BJ (cell line): ENCODE data around the gene PPP6R3. TPM values are rescaled to one million over a fixed set of nuclear protein-coding genes. Genes with fewer than 3 reads are reported as not detected.
"Not testable (repeated sequence)": the region's sequence is repeated elsewhere in the genome, so short reads cannot be mapped to it uniquely, and the experiment has no call there.

Experiments
- CTCF ChIA-PET: fragments of 350-600 bp; formaldehyde crosslinking; extraction: SDS; loops from one replicate; lab custom pipeline; 2021; ENCODE audit warnings: antibody characterized with exemption, inconsistent platforms; lab: Yijun Ruan, JAX
- POLR2A ChIA-PET: fragments of 300-600 bp; sonication (Branson Sonifier 250); formaldehyde crosslinking; extraction: SDS; loops from one replicate; lab custom pipeline; 2021; ENCODE audit warnings: antibody characterized with exemption; lab: Charles Lee
- DNase-seq: peaks from one replicate; pipeline ENCODE4 v3.0.0-alpha.2; 2011; ENCODE audit warnings: low read depth
- H3K27me3 ChIP-seq: 2 replicates; pipeline ENCODE4 v1.6.0; 2011; ENCODE audit warnings: low read length; ENCODE audit not compliant: control insufficient read depth, insufficient read depth
- H3K36me3 ChIP-seq: 2 replicates; pipeline ENCODE4 v1.5.1; 2011; ENCODE audit warnings: low read length; ENCODE audit not compliant: control insufficient read depth, insufficient read depth
- H3K4me3 ChIP-seq: 2 replicates; pipeline ENCODE4 v1.5.1; 2011; ENCODE audit warnings: low read depth, mild to moderate bottlenecking, control low read depth, low read length
- polyA plus RNA-seq: library from polyadenylated mRNA; depleted of rRNA; stranded (reverse); fragments of >200 nt; gene quantifications from 2 replicates; pipeline ENCODE4 v1.2.3, GENCODE V29; 2011
- TF ChIP-seq, protein P1 (sequence below): IDR thresholded peaks from 2 replicates; pipeline ENCODE4 v1.5.1; 2011; ENCODE audit warnings: low read depth, mild to moderate bottlenecking, control low read depth, inconsistent platforms, low read length, moderate library complexity; ENCODE audit not compliant: insufficient read depth

PPP6R3 gene
- polyA plus RNA-seq, 1 experiment: 31.6 TPM

DNA sequence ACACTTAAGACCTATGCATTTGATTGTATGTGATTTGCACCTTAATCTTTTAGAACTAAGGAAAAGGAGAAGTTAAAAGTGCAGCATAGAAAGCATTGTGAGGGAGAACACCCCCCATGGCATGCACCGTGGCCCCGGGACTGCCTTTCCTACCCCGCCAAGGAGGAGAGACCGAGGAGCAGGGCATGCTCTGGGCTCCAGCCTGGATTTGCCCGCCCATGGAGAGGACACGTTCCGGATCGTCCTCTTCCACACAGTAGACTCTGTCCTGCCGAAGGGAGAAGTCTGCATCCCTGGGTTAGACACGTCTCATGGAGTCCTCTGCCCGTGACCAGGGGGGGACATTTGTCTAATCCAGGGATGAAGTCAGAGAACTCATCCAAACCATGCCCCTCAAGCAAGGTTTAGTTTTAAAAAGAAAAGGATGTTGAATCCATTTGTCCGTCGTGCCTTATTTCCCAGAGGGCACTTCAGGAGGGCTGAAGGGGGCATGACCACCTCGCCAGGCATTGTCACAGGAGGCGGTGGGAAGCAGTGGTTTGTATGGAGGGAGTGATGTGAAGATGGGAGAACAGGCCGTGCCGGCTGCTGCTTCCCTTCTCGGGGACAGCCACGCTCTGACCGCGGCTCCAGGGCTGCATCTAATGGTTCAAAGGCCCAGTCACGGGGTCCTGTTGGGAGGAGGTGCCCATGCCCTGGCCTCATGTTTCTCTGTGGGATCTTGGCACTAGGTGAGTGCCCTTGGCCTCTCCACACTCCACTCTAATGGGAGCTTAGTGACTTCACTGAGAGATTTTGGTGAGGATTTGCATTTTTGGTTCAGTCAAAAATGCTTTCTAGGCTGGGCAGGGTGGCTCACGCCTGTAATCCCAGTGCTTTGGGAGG lies 157.6 kb downstream of the PPP6R3 start:
- POLR2A ChIA-PET: no interaction called here

DNA sequence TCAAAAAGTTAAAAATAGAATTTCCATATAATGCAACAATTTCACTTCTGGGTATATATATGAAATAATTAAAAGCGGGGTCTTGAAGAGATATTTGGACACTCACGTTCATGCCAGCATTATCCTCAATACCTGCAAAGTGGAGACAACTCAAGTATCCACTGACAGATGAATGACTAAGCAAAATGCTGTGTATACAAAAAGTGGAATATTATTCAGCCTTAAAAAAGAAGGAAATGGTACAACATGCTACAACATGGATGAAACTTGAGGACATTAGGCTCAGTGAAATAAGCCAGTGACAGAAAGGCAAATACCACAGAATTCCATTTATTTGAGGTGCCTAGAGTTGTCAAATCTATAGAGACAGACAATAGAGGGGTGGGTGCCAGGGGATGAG lies 161.3 kb downstream of the PPP6R3 start:
- ChIA-PET CTCF (no interaction called here), POLR2A (no interaction called here)
- Histone ChIP-seq H3K27me3 (peaks cover 1% of the 10 kb centered on the region; the same call in 1 of the 2 replicates), H3K4me3 (no peak overlapping the region), H3K36me3 (no peaks in the 10 kb centered on the region)
- TF ChIP-seq, protein P1, sequence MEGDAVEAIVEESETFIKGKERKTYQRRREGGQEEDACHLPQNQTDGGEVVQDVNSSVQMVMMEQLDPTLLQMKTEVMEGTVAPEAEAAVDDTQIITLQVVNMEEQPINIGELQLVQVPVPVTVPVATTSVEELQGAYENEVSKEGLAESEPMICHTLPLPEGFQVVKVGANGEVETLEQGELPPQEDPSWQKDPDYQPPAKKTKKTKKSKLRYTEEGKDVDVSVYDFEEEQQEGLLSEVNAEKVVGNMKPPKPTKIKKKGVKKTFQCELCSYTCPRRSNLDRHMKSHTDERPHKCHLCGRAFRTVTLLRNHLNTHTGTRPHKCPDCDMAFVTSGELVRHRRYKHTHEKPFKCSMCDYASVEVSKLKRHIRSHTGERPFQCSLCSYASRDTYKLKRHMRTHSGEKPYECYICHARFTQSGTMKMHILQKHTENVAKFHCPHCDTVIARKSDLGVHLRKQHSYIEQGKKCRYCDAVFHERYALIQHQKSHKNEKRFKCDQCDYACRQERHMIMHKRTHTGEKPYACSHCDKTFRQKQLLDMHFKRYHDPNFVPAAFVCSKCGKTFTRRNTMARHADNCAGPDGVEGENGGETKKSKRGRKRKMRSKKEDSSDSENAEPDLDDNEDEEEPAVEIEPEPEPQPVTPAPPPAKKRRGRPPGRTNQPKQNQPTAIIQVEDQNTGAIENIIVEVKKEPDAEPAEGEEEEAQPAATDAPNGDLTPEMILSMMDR: no peak
- no peak for DNase-seq

More for the DNA sequence above, 157.6 kb downstream of the PPP6R3 start:
- DNase-seq: no peak
- CTCF ChIA-PET: no interaction called here
- H3K27me3 ChIP-seq: no peaks in the 10 kb centered on the region
- H3K36me3 ChIP-seq: peaks cover 2% of the 10 kb centered on the region
- H3K4me3 ChIP-seq: no peak overlapping the region
- TF ChIP-seq, protein P1: no peak

DNA sequence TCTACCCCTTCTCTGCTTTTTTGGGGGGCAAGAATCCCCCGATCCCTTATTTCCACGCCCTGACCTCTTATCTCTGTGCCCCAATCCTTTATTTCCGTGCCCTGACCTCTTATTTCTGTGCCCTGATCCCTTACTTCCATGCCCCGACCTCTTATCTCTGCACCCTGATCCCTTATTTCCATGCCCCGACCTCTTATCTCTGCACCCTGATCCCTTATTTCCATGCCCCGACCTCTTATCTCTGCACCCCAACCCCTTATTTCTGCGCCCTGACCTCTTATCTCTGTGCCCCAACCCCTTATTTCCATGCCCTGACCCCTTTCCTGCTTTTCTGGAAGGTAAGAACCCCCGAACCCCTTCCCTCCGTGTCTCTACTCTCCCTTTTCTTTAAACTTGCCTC lies 163.2 kb downstream of the PPP6R3 start:
- POLR2A ChIA-PET, H3K27me3 ChIP-seq, H3K4me3 ChIP-seq, CTCF ChIA-PET, DNase-seq, H3K36me3 ChIP-seq: not testable (repeated sequence)

DNA sequence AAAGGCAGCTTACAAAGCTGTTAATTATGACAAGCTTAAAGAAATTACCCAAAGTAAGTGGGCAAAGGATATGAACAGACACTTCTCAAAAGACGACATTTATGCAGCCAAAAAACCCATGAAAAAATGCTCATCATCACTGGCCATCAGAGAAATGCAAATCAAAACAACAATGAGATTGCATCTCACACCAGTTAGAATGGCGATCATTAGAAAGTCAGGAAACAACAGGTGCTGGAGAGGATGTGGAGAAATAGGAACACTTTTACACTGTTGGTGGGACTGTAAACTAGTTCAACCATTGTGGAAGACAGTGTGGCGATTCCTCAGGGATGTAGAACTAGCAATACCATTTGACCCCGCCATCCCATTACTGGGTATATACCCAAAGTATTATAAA lies 164.5 kb downstream of the PPP6R3 start:
- DNase-seq, H3K27me3 ChIP-seq, H3K4me3 ChIP-seq, CTCF ChIA-PET, POLR2A ChIA-PET, H3K36me3 ChIP-seq: not testable (repeated sequence)

DNA sequence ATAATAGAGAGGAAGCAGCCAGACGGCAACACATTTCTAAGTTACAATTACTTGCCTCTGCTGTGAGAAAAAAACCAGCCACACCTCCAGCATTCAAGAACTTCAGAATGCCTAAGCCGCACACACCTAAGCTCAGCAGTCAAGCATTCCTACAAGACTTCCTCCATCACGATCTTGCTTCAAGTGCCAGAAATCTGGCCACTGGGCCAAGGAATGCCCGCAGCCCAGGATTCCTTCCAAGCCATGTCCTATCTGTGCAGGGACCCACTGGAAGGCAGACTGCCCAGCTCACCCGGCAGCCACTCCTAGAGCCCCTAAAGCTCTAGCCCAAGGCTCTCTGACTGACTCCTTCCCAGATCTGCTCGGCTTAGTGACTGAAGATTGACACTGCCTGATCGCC lies 165.7 kb downstream of the PPP6R3 start:
- H3K36me3 ChIP-seq, POLR2A ChIA-PET, H3K27me3 ChIP-seq, H3K4me3 ChIP-seq, CTCF ChIA-PET, DNase-seq: not testable (repeated sequence)

DNA sequence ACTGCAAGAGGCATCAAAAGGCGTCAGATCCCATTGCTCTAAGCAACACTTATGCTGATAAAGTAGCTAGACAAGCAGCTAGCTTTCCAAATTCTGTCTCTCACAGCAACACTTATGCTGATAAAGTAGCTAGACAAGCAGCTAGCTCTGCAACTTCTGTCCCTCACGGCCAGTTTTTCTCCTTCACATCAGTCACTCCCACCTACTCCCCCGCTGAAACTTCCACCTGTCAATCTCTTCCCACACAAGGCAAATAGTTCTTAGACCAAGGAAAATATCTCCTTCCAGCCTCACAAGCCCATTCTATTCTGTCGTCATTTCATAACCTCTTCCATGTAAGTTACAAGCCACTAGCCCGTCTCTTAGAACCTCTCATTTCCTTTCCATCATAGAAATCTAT lies 168.3 kb downstream of the PPP6R3 start:
- CTCF ChIA-PET: interaction anchor here (1.7 kb wide), 1 partner anchor 170 kb away, joined by 5 read pairs; no protein-coding TSS in a partner anchor
- POLR2A ChIA-PET, H3K27me3 ChIP-seq, DNase-seq, H3K4me3 ChIP-seq, H3K36me3 ChIP-seq: not testable (repeated sequence)

DNA sequence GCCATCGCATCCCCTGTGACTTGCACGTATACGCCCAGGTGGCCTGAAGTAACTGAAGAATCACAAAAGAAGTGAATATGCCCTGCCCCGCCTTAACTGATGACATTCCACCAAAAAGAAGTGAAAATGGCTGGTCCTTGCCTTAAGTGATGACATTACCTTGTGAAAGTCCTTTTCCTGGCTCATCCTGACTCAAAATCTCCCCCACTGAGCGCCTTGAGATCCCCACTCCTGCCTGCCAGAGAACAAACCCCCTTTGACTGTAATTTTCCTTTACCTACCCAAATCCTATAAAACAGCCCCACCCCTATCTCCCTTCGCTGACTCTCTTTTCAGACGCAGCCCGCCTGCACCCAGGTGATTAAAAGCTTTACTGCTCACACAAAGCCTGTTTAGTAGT lies 171.8 kb downstream of the PPP6R3 start:
- POLR2A ChIA-PET, H3K36me3 ChIP-seq, H3K27me3 ChIP-seq, DNase-seq, H3K4me3 ChIP-seq: not testable (repeated sequence)
- CTCF ChIA-PET: interaction anchor here (0.6 to 1.6 kb wide), 4 partner anchors 12 to 258 kb away, joined by 4 to 7 read pairs (median 5); no protein-coding TSS in a partner anchor
